ENCODE measurements around the gene ATF6. TPM values are rescaled to one million over a fixed set of nuclear protein-coding genes. Genes with fewer than 3 reads are reported as not detected.

The ATF6 gene
- total and polyA plus RNA-seq, 2 of the 8 experiments (the other 6 are each of a cell fraction or from before 2014, with no cell fraction given), result 4.6 to 10.0 TPM

- no peaks in the 10 kb centered on the region for H3K27me3 ChIP-seq (replicated peaks in 1 of 4; ENCODE audit: control insufficient read depth in 3 of 4, extremely low read depth in 1 of 4, insufficient read depth in 3 of 4, low read length in 3 of 4)
- H2BK12ac ChIP-seq (ENCODE audit: low read depth, low read length), result no peak overlapping the region
- H2BK20ac ChIP-seq (ENCODE audit: low read length), result no peak overlapping the region
- no peak overlapping the region for H3K56ac ChIP-seq (replicated peaks; ENCODE audit: insufficient read length, low read depth, low read length)
- H3K4me2 ChIP-seq (ENCODE audit: insufficient read depth in 1 of 2, low read depth in 2 of 2, low read length in 2 of 2), result no peak overlapping the region
- no peak overlapping the region for H2BK15ac ChIP-seq (ENCODE audit: low read length)
- no peak overlapping the region for H2BK120ac ChIP-seq (replicated peaks; ENCODE audit: low read depth, low read length)
- DNase-seq (ENCODE audit: low read depth in 1 of 2, low spot score in 2 of 2) (no peak), FAIRE-seq (peak; percentile 19)
- no peak overlapping the region; the same call in 1 of the 2 replicates for H4K8ac ChIP-seq (ENCODE audit: extremely low read depth, insufficient read depth, low read length)
- no peak overlapping the region for H2BK5ac ChIP-seq (ENCODE audit: low read depth, low read length)
- H3K14ac ChIP-seq (ENCODE audit: insufficient read length), result no peak overlapping the region
- H3K9me3 ChIP-seq (ENCODE audit: insufficient read depth in 2 of 2, low read depth in 1 of 2, low read length in 1 of 2), result no peaks in the 10 kb centered on the region
- no peaks in the 10 kb centered on the region for H3K79me1 ChIP-seq (ENCODE audit: low read depth, low read length)
- no peak overlapping the region for H2AFZ ChIP-seq (ENCODE audit: low read length)
- CTCF ChIA-PET (ENCODE audit: partially characterized antibody), result interaction anchor here (0.6 to 1.4 kb wide), 3 partner anchors 18 to 340 kb away, joined by 3 to 6 read pairs (median 5); no protein-coding TSS in a partner anchor
- no peaks in the 10 kb centered on the region for H3K4me1 ChIP-seq (replicated peaks in 1 of 4; ENCODE audit: control insufficient read depth in 3 of 4, insufficient read depth in 4 of 4, low read length in 3 of 4)
- WGBS, 2 experiments (ENCODE audit: extremely low coverage in 1 of 2, insufficient coverage in 1 of 2, insufficient read length in 1 of 2, insufficient replicate concordance in 2 of 2, low coverage in 1 of 2, low lambda C conversion rate in 2 of 2, missing lambda C conversion rate in 1 of 2), result 95% methylated on average over 5 of the region's 5 CpGs; no CpG with 5 or more reads in 1 of the 2 experiments
- no peak overlapping the region for H3K4me3 ChIP-seq (ENCODE audit: extremely low read depth in 1 of 4, insufficient read depth in 2 of 4, low read depth in 3 of 4, low read length in 4 of 4)
- H3K36me3 ChIP-seq (ENCODE audit: control insufficient read depth in 2 of 4, insufficient read depth in 4 of 4, low read length in 3 of 4), result no peaks in the 10 kb centered on the region; a peak in 1 of 8 replicates
- H3K79me2 ChIP-seq (ENCODE audit: control insufficient read depth in 1 of 2, insufficient read depth in 2 of 2, low read length in 2 of 2), result no peaks in the 10 kb centered on the region
- no peak overlapping the region for H3K23ac ChIP-seq (ENCODE audit: insufficient read length)
- POLR2A ChIA-PET (ENCODE audit: partially characterized antibody), result no interaction called here
- H4K5ac ChIP-seq (ENCODE audit: insufficient read length, low read depth, low read length), result no peak overlapping the region
- no peak overlapping the region for H3K27ac ChIP-seq (ENCODE audit: low read depth, low read length)
- no peak overlapping the region for H4K91ac ChIP-seq (replicated peaks; ENCODE audit: insufficient read length, low read length)
- peaks cover 0 to 3% of the 10 kb centered on the region in 2 experiments for H4K20me1 ChIP-seq (replicated peaks in 1 of 2; ENCODE audit: control insufficient read depth in 1 of 2, insufficient read depth in 2 of 2, low read length in 2 of 2)
- H3K4ac ChIP-seq (replicated peaks; ENCODE audit: insufficient read length, low read depth, low read length), result peak overlapping the region; percentile 21
- no peak overlapping the region for H3K18ac ChIP-seq (ENCODE audit: extremely low read depth, low read length)
- H2AK5ac ChIP-seq (ENCODE audit: low read depth, low read length), result no peak overlapping the region
- no peaks in the 10 kb centered on the region for H3K23me2 ChIP-seq (ENCODE audit: low read depth, low read length)
- no peak overlapping the region for H3K9ac ChIP-seq (replicated peaks in 1 of 4; ENCODE audit: extremely low read depth in 1 of 4, low read depth in 3 of 4, low read length in 3 of 4)
- TF ChIP-seq SAP30 (IDR thresholded peaks at IDR 0.05; ENCODE audit: insufficient read depth, insufficient replicate concordance, low read length) (no peak), SP1 (IDR thresholded peaks at IDR 0.05; ENCODE audit: low read depth, low read length) (no peak), SUZ12 (IDR thresholded peaks at IDR 0.05; ENCODE audit: low read length) (no peak), SIX5 (IDR thresholded peaks at IDR 0.05; ENCODE audit: low read depth, low read length) (no peak), ASH2L (IDR thresholded peaks at IDR 0.05; ENCODE audit: low read length) (no peak), GTF2F1 (IDR thresholded peaks at IDR 0.05; ENCODE audit: borderline replicate concordance, low read depth, low read length) (no peak), BACH1 (IDR thresholded peaks at IDR 0.05; ENCODE audit: low read length) (no peak), ZNF274 (IDR thresholded peaks at IDR 0.05; ENCODE audit: borderline replicate concordance, extremely low read depth, low read length) (no peak), E2F6 (IDR thresholded peaks at IDR 0.05) (no peak), PHF8 (conservative IDR thresholded peaks at IDR 0.05; ENCODE audit: low read depth, low read length) (no peak), TCF12 (IDR thresholded peaks at IDR 0.05; ENCODE audit: low read depth, low read length) (no peak), POU5F1 (IDR thresholded peaks at IDR 0.05; ENCODE audit: low read depth, low read length) (no peak)
- TF ChIP-seq, protein P1, sequence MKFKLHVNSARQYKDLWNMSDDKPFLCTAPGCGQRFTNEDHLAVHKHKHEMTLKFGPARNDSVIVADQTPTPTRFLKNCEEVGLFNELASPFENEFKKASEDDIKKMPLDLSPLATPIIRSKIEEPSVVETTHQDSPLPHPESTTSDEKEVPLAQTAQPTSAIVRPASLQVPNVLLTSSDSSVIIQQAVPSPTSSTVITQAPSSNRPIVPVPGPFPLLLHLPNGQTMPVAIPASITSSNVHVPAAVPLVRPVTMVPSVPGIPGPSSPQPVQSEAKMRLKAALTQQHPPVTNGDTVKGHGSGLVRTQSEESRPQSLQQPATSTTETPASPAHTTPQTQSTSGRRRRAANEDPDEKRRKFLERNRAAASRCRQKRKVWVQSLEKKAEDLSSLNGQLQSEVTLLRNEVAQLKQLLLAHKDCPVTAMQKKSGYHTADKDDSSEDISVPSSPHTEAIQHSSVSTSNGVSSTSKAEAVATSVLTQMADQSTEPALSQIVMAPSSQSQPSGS (IDR thresholded peaks at IDR 0.05; ENCODE audit: low read length), result no peak
Observed at GRCh38 chr1:161886589-161886988, 120.5 kb downstream of the ATF6 start.

Measured in H1 (cell line).